ENCODE results near the gene RGS8. TPM values are rescaled to one million over a fixed set of nuclear protein-coding genes. Genes with fewer than 3 reads are reported as not detected.

Gene RGS8
- polyA plus RNA-seq, 1 experiment: not detected

DNA sequence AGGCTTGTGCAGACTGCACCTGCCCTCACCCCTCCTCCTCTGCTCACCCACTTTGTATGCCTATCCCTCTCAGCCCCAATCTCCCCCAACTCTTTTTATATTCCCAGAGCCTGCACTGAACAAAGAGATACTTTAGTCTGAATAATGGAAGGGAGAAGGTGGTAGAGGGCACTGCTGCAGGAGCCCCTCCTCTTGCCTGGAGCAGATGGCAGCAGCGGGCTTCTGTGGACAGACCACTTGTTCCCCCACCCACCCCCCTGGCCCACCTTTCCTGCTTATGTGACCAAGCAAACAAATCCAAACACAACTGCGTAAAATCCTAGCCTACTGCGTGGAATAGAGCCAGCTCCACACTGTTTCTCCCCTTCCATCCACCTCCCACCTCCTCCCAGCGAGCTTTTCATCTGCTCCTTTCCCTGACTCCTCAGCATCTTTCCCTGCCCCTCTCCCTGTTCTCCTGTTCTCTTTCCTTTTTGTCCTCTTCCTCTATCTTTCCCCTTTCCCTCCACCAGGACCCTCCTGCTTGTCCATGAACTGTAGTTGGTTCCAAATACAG lies 27.5 kb downstream of the RGS8 start:
- H3K36me3 ChIP-seq (ENCODE audit: control insufficient read depth, insufficient read depth, low read length): no peaks in the 10 kb centered on the region
- ChIA-PET CTCF (no interaction called here), POLR2A (no interaction called here)
- DNase-seq (ENCODE audit: low read depth): no peak
- TF ChIP-seq, protein P1, sequence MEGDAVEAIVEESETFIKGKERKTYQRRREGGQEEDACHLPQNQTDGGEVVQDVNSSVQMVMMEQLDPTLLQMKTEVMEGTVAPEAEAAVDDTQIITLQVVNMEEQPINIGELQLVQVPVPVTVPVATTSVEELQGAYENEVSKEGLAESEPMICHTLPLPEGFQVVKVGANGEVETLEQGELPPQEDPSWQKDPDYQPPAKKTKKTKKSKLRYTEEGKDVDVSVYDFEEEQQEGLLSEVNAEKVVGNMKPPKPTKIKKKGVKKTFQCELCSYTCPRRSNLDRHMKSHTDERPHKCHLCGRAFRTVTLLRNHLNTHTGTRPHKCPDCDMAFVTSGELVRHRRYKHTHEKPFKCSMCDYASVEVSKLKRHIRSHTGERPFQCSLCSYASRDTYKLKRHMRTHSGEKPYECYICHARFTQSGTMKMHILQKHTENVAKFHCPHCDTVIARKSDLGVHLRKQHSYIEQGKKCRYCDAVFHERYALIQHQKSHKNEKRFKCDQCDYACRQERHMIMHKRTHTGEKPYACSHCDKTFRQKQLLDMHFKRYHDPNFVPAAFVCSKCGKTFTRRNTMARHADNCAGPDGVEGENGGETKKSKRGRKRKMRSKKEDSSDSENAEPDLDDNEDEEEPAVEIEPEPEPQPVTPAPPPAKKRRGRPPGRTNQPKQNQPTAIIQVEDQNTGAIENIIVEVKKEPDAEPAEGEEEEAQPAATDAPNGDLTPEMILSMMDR (IDR thresholded peaks at IDR 0.05; ENCODE audit: insufficient read depth, low read depth, low read length): no peak
- H3K27me3 ChIP-seq (ENCODE audit: control insufficient read depth, insufficient read depth, low read length): no peaks in the 10 kb centered on the region
- no peak overlapping the region for H3K4me3 ChIP-seq (ENCODE audit: low read depth, low read length)

DNA sequence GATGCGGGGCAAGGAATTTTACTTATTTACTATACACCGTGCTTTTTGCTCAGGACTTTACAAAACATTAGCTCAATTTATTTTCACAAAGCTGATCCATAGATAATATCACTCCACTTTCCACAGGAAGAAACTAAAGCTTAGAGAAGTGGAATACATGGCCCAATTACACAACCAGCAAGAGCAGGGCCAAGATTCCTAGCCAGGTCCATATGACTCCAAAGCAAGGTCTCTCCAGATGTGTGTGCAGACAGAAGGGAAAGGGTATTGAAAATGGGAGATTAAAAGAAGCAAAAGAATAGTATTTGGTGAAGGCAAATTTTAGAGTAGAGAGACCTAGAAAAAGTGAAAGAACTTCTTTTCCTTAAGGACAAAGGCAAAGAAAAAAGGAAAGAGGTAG lies 30.4 kb downstream of the RGS8 start:
- DNase-seq (ENCODE audit: low read depth): no peak
- Histone ChIP-seq H3K27me3 (ENCODE audit: control insufficient read depth, insufficient read depth, low read length) (no peaks in the 10 kb centered on the region), H3K36me3 (ENCODE audit: control insufficient read depth, insufficient read depth, low read length) (no peaks in the 10 kb centered on the region), H3K4me3 (ENCODE audit: low read depth, low read length) (no peak overlapping the region)
- TF ChIP-seq, protein P1 (IDR thresholded peaks at IDR 0.05; ENCODE audit: insufficient read depth, low read depth, low read length): no peak
- ChIA-PET CTCF (no interaction called here), POLR2A (no interaction called here)

DNA sequence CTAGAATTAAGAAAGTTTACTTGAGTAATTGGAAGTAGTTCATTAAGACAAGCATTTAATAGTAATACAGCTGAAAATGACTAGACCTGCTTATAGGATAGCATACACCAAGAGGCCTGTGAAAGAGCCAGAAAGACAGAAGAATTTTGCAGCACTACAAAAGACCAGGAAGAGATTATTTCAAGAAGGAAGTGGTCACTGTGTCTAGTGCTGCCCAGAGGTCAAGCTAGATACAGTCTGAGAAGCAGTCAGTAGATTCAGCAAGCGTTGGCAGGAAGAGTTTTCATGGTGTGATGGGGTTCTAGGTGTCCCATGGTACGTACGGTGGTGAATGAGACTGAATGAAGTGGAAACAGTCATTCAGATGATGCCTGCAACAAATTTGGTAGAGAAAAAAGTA lies 31.5 kb downstream of the RGS8 start:
- Histone ChIP-seq H3K27me3 (ENCODE audit: control insufficient read depth, insufficient read depth, low read length) (no peaks in the 10 kb centered on the region), H3K36me3 (ENCODE audit: control insufficient read depth, insufficient read depth, low read length) (no peaks in the 10 kb centered on the region), H3K4me3 (ENCODE audit: low read depth, low read length) (no peak overlapping the region)
- TF ChIP-seq, protein P1 (IDR thresholded peaks at IDR 0.05; ENCODE audit: insufficient read depth, low read depth, low read length): no peak
- ChIA-PET POLR2A (no interaction called here), CTCF (interaction anchor here (1.0 kb wide), 1 partner anchor 57 kb away, joined by 3 read pairs; no protein-coding TSS in a partner anchor)
- DNase-seq (ENCODE audit: low read depth): no peak

DNA sequence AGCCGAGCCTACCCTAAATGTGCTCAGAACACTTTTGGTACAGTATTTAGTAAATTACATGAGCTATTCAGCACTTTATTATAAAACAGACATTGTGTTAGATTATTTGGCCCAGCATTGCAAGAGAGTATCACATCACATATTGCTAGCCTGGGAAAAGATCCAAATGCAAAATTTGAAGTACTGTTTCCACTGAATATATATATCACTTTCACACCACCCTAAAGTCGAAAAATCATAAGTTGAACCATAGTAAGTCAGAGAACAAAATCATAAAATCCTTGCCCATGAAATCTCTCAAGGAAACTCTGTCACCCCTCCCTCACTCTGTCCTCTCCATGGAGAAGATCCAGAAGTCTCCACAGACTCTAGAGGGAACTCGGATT lies 33.1 kb downstream of the RGS8 start:
- no peak for DNase-seq (ENCODE audit: low read depth)
- Histone ChIP-seq H3K4me3 (ENCODE audit: low read depth, low read length) (no peak overlapping the region), H3K36me3 (ENCODE audit: control insufficient read depth, insufficient read depth, low read length) (no peaks in the 10 kb centered on the region), H3K27me3 (ENCODE audit: control insufficient read depth, insufficient read depth, low read length) (no peaks in the 10 kb centered on the region)
- TF ChIP-seq, protein P1 (IDR thresholded peaks at IDR 0.05; ENCODE audit: insufficient read depth, low read depth, low read length): no peak
- CTCF ChIA-PET: no interaction called here
- POLR2A ChIA-PET: no interaction called here

DNA sequence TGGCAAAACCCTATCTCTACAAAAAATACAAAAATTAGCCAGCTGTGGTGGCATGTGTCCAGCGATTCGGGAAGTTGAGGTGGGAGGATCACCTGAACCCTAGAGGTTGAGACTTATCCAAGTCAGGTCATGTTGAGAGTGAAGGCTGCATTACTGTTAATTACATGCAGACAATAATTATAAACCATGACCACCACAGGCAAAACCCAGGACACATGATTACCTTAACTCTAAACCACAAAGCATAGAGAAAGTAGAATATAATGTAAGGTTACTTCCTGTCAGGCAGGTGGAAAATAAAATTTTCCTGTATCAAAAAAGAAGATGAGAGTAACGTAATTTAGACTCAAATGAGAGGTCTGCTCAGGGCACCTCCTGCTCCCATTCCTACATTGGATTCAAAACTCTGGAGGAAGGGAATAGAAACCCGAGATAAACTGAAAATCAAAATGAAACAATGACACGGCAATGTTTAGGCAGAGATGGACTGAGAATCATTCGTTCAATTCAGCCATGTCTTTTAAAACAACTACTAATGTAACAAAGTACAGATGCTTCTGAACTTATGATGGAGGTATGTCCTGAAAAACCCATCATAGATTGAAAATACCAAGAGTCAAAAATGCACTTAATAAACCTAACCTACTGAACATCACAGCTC lies 33.6 kb downstream of the RGS8 start:
- no peaks in the 10 kb centered on the region for H3K27me3 ChIP-seq (ENCODE audit: control insufficient read depth, insufficient read depth, low read length)
- POLR2A ChIA-PET: no interaction called here
- TF ChIP-seq, protein P1 (IDR thresholded peaks at IDR 0.05; ENCODE audit: insufficient read depth, low read depth, low read length): no peak
- no peak overlapping the region for H3K4me3 ChIP-seq (ENCODE audit: low read depth, low read length)
- no peaks in the 10 kb centered on the region for H3K36me3 ChIP-seq (ENCODE audit: control insufficient read depth, insufficient read depth, low read length)
- CTCF ChIA-PET: no interaction called here
- DNase-seq (ENCODE audit: low read depth): no peak

Data from BJ (cell line).